Retinal pigment epithelial cell (primary cell): ENCODE measurements around the gene SNRPD2.

Source experiments
- DNase-seq: peaks from one replicate; pipeline ENCODE4 v3.0.0-alpha.2; 2010; ENCODE audit warnings: low read depth
- H3K4me3 ChIP-seq: 2 replicates; pipeline ENCODE4 v1.5.1; 2011; ENCODE audit warnings: mild to moderate bottlenecking, low read length, control low read depth, moderate library complexity
- TF ChIP-seq, protein P1 (sequence below): conservative IDR thresholded peaks from 2 replicates; pipeline ENCODE4 v1.5.1; 2011; ENCODE audit warnings: low read depth, low read length, control low read depth, inconsistent platforms

SNRPD2 gene

DNA sequence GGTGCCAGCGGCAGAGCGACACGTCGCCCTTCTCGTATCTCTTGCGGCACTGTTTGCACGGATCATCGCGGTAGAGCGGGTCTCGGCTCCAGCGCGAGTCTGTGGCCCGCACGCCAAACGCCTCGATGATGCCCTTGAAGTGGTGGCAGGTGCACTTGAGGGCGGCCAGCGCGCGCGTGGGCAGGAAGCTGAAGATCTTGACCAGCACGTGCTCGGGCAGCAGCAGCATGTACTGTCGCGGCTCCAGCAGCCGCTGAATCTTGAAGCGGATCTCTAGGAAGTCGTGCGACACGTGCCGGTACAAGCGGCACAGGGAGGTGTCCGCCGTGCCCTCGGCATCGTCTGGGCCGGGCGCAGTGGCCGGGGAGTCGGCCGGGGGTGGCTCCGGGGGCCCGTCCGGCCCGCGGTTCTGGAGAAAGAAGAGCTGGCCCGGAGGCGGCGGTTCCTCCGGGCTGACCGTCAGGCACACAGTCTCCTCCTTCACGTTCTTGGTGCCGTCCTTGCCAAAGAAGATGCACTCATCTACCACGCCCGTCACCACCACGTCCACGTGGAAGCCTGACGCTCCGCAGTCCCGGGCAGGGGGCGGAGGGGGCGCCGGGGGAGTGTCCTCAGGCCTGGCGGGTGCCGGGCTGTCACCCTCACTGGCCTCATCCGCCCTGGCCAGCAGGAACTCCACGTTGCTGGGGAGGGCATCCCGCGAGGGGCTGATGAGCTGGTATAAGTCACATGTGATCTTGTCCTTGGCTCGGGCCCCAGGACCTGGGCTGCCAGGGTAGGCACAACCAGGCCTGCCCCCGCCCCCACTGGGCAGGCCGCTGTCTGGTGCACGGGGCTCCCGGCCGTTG is 20.3 kb upstream of the SNRPD2 start:
- no peak for DNase-seq
- no peak overlapping the region for H3K4me3 ChIP-seq
- TF ChIP-seq, protein P1, sequence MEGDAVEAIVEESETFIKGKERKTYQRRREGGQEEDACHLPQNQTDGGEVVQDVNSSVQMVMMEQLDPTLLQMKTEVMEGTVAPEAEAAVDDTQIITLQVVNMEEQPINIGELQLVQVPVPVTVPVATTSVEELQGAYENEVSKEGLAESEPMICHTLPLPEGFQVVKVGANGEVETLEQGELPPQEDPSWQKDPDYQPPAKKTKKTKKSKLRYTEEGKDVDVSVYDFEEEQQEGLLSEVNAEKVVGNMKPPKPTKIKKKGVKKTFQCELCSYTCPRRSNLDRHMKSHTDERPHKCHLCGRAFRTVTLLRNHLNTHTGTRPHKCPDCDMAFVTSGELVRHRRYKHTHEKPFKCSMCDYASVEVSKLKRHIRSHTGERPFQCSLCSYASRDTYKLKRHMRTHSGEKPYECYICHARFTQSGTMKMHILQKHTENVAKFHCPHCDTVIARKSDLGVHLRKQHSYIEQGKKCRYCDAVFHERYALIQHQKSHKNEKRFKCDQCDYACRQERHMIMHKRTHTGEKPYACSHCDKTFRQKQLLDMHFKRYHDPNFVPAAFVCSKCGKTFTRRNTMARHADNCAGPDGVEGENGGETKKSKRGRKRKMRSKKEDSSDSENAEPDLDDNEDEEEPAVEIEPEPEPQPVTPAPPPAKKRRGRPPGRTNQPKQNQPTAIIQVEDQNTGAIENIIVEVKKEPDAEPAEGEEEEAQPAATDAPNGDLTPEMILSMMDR, result no peak

DNA sequence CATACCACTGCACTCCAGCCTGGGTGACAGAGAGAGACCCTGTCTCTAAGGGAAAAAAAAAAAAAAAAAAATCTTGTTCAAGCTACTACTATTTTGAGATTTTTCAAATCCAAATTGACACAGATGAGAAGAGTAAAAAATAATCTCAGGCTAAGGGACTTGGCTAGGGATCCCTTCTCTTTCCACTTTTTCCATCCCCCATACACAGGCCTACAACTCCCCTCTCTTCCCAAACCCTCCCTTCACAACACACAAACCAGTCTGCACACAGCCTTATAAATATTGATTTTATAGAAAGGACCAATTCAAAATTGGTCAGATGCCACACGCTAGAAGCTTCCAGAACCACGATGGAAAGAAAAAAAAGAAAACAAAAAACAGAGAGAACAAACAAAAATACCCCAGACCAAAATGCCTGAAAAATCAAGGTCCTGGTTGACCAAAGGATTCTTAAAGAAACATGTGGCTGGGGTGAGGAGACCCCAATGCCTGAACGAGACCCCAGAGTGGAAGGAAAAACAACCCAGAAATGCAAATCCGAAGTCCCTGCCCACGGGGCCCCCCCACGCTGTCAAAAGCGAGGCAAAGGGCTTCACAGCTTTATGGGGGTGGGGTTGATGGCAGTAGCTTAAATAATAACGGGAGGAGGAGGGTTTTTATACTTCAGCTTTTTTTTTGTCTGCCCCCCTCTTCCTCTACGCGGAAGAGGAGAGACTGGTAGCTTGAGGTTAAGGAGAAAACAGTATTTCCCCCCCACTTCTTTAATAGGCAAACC is 18.8 kb upstream of the SNRPD2 start:
- DNase-seq, result no peak
- TF ChIP-seq, protein P1, result no peak
- H3K4me3 ChIP-seq, result no peak overlapping the region

DNA sequence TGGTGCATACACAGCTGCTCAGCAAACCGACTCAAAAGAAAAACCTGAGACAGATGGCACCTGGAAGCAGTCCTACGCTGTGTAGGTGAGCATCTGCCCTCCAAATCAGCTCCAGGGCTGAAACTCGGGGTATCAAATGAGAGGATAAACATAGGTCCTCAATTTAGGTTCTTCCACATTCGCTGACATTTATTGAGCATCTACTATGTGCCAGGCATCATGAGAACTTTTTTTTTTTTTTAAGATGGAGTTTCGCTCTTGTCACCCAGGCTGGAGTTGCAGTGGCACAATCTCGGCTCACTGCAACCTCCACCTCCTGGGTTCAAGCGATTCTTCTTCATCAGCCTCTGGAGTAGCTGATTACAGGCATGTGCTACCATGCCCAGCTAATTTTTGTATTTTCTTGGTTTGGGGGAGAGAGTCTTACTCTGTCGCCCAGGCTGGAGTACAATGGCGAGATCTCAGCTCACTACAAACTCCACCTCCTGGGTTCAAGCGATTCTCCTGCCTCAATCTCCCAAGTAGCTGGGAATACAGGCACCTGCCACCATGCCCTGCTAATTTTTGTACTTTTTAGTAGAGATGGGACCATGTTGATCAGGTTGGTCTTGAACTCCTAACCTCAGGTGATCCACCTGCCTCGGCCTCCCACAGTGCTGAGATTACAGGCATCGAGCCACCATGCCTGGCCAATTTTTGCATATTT is 14.1 kb upstream of the SNRPD2 start:
- TF ChIP-seq, protein P1, result no peak
- DNase-seq, result no peak

DNA sequence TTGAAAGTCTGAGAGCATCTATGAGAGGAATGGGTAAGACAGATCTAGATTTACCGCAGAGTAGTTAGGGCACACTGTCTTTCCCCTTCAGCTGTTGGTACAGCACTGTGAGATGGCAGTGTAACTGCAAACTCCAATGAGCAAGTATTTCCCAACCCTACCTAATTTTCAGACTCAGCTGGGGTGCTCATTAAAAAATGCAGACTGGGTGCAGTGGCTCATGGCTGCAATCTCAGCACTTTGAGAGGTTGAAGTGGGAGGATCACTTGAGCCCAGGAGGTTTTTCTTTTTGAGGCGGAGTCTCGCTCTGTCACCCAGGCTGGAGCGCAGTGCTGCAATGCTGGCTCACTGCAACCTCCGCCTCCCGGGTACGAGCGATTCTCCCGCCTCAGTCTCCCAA is 13.4 kb upstream of the SNRPD2 start:
- no peak for DNase-seq
- TF ChIP-seq, protein P1, result no peak
- H3K4me3 ChIP-seq, result no peak overlapping the region

More for the DNA sequence above, 14.1 kb upstream of the SNRPD2 start:
- no peak overlapping the region for H3K4me3 ChIP-seq

DNA sequence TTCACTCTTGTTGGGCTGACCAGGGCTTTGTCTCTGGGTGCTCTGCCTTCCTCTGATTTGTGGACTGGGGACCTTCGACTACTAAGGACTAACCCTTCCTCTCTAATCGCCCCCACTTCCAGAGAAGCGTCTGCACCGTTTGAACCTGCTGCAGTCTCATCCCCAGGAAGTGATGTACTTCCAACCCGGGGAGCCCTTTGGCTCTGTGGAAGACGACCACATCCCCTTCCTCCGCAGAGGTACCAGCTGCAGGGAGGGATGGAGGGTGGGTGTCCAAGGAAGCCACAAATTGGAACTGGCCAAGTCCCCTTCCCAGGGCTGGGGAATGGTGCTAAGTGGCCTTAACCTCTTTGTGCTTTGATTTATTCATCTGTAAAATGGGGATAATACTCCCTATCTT is 9.9 kb upstream of the SNRPD2 start:
- TF ChIP-seq, protein P1, result no peak
- DNase-seq, result no peak
- no peak overlapping the region for H3K4me3 ChIP-seq

DNA sequence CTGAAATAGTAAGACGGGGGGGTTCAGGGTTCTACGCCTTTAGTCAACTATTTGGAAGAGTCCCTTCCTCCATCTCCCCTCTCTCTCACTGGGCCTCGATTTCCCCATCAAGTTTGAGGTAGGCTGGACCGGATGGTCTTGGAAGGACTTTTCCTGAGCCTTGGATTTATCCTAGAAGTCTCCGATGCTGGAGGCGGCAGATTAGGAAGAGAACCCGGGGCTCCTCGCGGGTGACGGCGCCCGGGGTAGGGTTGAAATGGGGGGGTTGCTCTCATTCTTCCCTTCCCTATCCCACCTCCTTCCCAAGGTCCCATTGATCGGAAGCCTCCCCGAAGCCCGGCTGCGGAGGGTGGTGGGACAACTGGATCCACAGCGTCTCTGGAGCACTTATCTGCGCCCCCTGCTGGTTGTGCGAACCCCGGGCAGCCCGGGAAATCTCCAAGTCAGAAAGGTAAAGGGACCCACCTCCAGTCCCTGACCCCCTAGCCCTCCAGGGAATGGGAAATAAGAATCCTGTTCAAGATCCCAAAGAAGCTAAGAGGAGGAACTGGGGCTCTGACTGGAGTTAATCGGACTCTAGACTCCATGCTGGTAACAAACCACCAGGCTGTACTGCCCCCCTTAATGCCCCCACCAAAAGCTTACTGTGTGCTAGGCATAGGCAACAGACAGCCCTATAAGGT is 1.5 kb upstream of the SNRPD2 start:
- TF ChIP-seq, protein P1, result peak; percentile 94
- no peak for DNase-seq
- H3K4me3 ChIP-seq, result peak overlapping the region; percentile 90
